HT-29 (cell line): ENCODE data around the gene P4HB. TPM values are rescaled to one million over a fixed set of nuclear protein-coding genes. Genes with fewer than 3 reads are reported as not detected.

ENCODE experiments used
- DNase-seq: peaks from one replicate; pipeline ENCODE4 v3.0.0-alpha.2; 2015; ENCODE audit warnings: low spot score
- total RNA-seq: library from RNA; depleted of rRNA; stranded (reverse); fragments of >200 nt; shearing (Covaris generic); gene quantifications from 2 replicates; pipeline ENCODE4 v1.2.3, GENCODE V29; 2014

The P4HB gene
- total RNA-seq, 1 experiment from 2014 or later = 1,172 TPM

- no peak for DNase-seq
Measured at GRCh38 chr17:81898029-81898866, 37.9 kb upstream of the P4HB start.

GRCh38 chr17:81895400-81895799 lies 35.1 kb upstream of the P4HB start:
- DNase-seq = no peak

GRCh38 chr17:81891303-81891552 lies 30.9 kb upstream of the P4HB start:
- no peak for DNase-seq

GRCh38 chr17:81890447-81891302 lies 30.3 kb upstream of the P4HB start:
- no peak for DNase-seq

GRCh38 chr17:81889602-81890001 lies 29.3 kb upstream of the P4HB start:
- DNase-seq = no peak

GRCh38 chr17:81888988-81889595 lies 28.8 kb upstream of the P4HB start:
- DNase-seq = no peak

GRCh38 chr17:81888105-81888987 lies 28.0 kb upstream of the P4HB start:
- no peak for DNase-seq

GRCh38 chr17:81885869-81886548 lies 25.7 kb upstream of the P4HB start:
- peak; percentile 38 for DNase-seq

GRCh38 chr17:81885454-81885853 lies 25.1 kb upstream of the P4HB start:
- no peak for DNase-seq

- DNase-seq = no peak
Measured at GRCh38 chr17:81884968-81885367, 24.6 kb upstream of the P4HB start.

GRCh38 chr17:81884520-81884919 lies 24.2 kb upstream of the P4HB start:
- DNase-seq = no peak

- no peak for DNase-seq
Measured at GRCh38 chr17:81879121-81879520, 18.8 kb upstream of the P4HB start.

GRCh38 chr17:81878294-81878693 lies 18.0 kb upstream of the P4HB start:
- no peak for DNase-seq

- no peak for DNase-seq
Measured at GRCh38 chr17:81877569-81877968, 17.2 kb upstream of the P4HB start.

- DNase-seq = peak; percentile 86
Measured at GRCh38 chr17:81871387-81872230, 11.3 kb upstream of the P4HB start.

GRCh38 chr17:81870981-81871386 lies 10.6 kb upstream of the P4HB start, which contains the start of gene ARHGDIA:
TSS of gene ARHGDIA (minus strand) at chr17:81871337. CDS start at chr17:81869930, 1,407 bp downstream.
- DNase-seq = no peak

- DNase-seq = peak; percentile 58
Measured at GRCh38 chr17:81870131-81870980, 10.0 kb upstream of the P4HB start.

- DNase-seq = peak; percentile 57
Measured at GRCh38 chr17:81869221-81870130, 9.1 kb upstream of the P4HB start.
